T-helper 2 cell (primary cell): Measurements from ENCODE around the gene IRS1.

ENCODE experiments used
- DNase-seq, 5 experiments: peaks; one replicate each; pipeline versions ENCODE4 v3.0.0 to v3.0.0-alpha.2; 2012 to 2022

The IRS1 gene

GRCh38 chr2:226791056-226791486, 8.5 kb downstream of the IRS1 start:
- peak in 2 of 5 experiments; percentile 59 to 89 for DNase-seq

DNA sequence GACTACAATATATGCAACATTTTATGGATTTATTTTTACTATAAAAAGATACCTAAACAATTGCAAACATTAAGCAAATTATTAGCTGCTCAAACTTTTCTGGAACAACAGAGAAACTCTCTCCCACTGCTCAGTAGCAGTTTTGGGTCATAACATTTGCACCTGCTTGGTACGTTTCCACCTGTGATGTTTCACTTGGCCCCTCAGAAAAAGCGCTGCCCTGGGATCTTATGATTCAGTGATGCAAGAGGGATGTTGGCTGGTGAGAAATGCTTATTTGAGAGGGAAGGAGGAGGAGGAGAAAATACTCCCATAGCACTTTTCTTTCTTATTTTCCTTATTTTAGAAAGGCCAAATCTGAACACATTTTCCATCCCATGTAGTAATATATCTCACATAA, 9.2 kb downstream of the IRS1 start:
- DNase-seq, result no peak

- DNase-seq, result no peak
These were observed 9.6 kb downstream of the IRS1 start for GRCh38 chr2:226790011-226790410.

GRCh38 chr2:226788881-226789490, 10.6 kb downstream of the IRS1 start:
- DNase-seq, result no peak

DNA sequence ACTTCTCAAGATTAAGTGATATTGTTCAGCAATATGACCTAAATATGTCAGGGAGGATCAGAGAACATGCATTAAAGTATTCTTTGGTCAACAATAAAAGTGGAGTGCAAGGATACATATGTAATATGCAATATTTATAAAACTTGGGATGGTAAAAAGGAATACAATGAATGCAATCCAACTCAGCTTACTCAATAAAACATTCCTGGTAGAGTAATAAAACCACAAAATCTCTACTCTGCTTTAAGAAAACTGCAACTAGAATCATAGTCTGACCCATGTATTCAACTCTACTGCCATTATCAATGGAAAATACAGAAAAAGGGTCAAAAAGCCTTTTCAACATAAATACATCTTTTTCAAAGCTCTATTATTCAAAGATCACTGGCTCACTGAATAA, 11.6 kb downstream of the IRS1 start:
- DNase-seq, result no peak

- no peak for DNase-seq
These were observed 15.7 kb downstream of the IRS1 start for GRCh38 chr2:226783885-226784284.

GRCh38 chr2:226782092-226782713, 17.4 kb downstream of the IRS1 start:
- DNase-seq, result no peak

DNA sequence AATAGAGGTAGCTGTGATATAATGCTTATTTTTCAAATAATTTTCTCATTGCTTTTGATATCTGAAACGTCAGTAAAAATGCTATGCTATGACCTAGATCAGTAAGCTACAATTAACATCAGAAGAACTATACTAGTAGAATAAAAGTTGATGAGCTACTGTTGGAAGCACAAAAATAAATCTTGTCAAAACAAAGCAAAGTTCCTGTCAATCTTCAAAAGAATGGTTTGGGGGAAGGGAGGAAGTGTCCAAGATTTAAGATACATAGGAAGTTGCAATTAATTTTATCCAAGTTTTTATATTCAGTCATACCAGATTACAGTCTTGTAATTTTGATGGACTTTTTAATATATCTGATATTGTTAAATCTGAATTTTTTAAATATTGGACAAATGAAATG, 19.2 kb downstream of the IRS1 start:
- no peak for DNase-seq

DNA sequence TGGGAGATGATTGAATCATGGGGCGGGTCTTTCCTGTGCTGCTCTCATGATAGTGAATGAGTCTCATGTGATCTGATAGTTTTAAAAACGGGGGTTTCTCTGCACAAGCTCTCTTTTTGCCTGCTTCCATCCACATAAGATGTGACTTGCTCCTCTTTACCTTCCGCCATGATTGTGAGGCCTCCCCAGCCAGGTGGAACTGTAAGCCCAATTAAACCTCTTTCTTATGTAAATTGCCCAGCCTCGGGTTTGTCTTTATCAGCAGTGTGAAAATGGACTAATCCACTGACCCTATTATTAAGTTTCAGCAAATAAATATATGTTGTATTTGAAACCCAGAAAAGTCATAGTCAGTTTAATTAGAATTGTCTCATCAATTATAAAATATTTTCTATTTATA, 22.0 kb downstream of the IRS1 start:
- no peak for DNase-seq

- no peak for DNase-seq
These were observed 23.5 kb downstream of the IRS1 start for GRCh38 chr2:226776104-226776503.

GRCh38 chr2:226775032-226775509, 24.5 kb downstream of the IRS1 start:
- no peak for DNase-seq

GRCh38 chr2:226773291-226773690, 26.3 kb downstream of the IRS1 start:
- no peak for DNase-seq

GRCh38 chr2:226772389-226773179, 27.0 kb downstream of the IRS1 start:
- peak in 2 of 5 experiments; percentile 47 to 68 for DNase-seq

DNA sequence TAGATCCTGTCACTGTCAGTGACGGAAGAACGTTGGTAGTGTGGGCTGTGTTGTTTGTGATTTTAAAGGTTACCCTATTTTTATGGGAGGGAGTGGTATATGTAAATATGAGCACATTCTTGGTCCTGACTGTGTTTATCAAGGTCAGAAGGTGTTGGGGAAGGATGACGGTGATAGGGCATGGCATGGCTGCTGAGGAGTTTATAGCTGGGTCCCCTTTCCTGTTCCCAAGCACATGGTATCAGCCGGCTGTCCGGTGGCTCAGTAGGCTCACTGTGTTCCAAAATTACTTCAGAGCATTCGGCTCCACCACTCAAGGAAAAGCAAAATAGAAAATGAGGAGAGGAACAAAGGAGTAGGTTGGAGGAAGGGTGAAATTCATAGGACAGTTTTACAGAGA, 28.6 kb downstream of the IRS1 start:
- DNase-seq, result no peak

GRCh38 chr2:226767056-226767813, 32.4 kb downstream of the IRS1 start:
- DNase-seq, result no peak

DNA sequence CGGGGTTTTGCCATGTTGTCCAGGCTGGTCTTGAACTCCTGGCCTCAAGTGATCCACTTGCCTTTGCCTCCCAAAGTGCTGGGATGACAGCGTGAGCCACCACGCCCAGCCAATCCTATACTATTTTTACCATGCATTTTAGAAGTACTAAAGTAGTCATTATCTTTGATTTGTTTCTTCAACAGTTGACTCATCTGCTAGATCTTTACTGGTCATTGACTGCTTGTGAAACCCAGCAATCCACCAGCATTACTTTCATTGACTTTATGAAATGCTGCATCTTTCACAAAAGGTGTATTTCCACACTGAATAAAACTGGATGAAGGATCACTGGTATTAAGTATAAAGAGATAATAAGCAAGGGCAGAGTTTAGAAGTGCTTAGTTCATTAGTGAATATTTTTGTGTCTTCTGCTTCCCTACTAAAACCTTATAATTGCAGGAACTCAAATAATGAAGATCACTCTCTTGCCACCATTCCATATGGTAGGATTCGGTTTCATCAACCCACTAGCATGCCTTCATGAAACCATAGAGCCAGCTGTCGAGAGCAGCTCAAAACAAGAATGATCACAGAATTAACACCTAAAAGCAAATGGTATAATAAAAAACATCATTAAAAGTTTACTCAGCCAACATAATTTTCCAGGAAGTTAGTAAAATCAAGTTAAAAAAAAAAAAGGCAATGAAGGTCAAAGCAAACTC, 33.1 kb downstream of the IRS1 start:
- DNase-seq, result no peak

GRCh38 chr2:226763320-226763719, 36.3 kb downstream of the IRS1 start:
- DNase-seq, result no peak

DNA sequence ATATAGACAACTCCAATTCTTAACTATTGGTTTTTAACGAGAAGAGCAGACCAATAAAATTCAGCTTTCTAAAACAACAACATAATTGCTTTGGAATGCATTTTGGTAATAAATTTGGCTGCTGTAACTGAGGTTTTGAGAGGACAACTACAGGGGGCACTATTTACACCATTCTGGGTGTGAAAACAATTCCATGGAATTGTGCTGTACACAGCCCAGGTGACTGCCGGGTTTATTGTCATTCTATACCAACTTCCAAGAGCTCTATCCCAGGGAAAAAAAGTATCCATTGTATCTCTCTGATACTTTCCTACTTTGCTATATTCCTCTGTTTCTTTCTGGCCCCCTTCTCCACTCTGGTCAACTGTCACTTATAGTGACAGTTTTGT, 38.4 kb downstream of the IRS1 start:
- DNase-seq, result no peak

GRCh38 chr2:226760412-226761194, 39.0 kb downstream of the IRS1 start:
- no peak for DNase-seq

DNA sequence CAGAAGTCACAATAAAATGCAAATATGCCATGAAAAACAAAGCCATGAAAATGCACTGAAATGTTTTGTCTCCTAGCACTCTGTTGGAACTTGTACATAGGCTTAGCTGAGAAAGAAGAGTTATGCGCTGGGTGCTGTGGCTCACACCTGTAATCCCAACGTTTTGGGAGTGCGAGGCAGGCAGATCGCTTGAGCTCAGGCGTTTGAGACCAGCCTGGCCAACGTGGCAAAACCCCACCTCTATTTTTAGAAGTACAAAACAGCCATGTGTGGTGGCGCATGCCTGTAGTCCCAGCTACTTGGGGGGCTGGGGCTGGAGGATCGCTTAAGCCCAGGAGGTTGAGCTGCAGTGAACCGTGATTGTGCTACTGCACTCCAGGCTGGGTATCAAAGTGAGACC, 39.9 kb downstream of the IRS1 start:
- no peak for DNase-seq

DNA sequence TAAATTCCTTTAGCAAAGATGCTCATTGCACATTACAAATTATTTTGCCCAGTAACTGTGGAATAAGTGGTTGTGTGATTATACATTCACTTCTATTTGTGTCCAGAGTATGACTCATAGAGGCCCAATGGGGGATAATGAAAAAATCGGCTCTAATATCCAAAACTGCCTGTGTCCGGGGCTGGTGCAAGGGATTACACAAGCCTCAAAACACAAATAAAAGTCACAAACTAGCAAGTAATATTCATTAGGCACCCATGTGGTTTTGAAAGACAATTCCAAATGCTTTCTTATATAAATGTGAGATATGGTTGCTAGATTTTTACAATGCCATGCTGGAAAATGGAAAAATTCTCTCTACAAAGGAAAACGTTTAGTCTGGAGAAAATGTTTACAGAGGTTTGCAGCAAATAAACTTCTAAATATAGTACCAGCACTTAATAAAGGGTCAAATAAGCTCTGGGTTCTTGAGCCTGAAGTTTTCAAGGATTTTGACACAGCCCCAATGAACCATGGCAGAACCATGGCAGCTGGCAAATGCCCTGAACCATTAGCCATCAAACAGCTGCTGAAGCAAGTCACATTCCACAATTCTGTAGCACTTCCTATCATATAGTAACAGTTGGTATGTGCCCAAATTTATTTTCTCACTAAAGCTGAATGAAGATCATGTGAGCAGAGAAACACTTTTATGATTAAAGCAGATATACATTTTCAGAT, 40.5 kb downstream of the IRS1 start:
- DNase-seq, result no peak
